ENCODE measurements around the gene SLC4A1.

SLC4A1 gene

DNA sequence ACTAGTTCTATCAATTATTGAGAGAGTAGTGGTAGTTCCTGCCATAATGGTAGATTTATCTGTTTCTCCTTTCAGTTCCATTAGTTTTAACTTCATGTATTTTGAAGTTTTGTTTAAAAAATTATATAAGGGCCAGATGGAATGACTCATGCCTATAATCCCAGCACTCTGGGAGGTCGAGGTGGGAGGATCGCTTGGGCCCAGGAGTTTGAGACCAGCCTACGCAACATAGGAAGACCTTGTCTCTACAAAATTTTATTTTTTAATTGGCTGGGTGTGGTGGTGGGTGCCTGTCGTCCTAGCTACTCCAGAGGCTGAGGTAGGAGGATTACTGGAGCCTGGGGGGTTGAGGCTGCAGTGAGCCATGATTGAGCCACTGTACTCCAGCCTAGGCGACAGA lies 34.4 kb downstream of the SLC4A1 start:
- TF ChIP-seq CTCF (conservative IDR thresholded peaks at IDR 0.05; ENCODE audit: low read length) = no peak
- no peak for DNase-seq (ENCODE audit: low read depth)
- H3K4me3 ChIP-seq (ENCODE audit: low read length) = no peak overlapping the region

DNA sequence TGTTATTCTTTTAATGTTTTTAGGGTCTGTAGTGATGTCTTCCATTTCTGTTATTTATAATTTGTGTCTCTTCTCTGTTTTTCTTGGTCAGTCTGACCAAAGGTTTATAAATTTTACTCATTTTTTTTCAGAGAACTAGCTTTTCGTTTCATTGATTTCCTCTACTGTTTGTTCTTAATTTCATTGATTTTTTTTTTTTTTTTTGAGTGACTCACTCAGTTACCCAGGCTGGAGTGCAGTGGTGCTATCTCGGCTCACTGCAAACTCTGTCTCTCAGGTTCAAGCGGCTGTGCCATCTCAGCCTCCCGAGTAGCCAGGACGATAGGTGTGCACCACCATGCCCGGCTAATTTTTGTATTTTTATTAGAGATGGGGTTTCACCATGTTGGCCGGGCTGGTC lies 35.9 kb downstream of the SLC4A1 start:
- H3K4me3 ChIP-seq (ENCODE audit: low read length) = no peak overlapping the region
- no peak for TF ChIP-seq CTCF (conservative IDR thresholded peaks at IDR 0.05; ENCODE audit: low read length)
- no peak for DNase-seq (ENCODE audit: low read depth)

GRCh38 chr17:44230140-44230539 lies 37.8 kb downstream of the SLC4A1 start:
- no peak overlapping the region for H3K4me3 ChIP-seq (ENCODE audit: low read length)
- DNase-seq (ENCODE audit: low read depth) = no peak
- no peak for TF ChIP-seq CTCF (conservative IDR thresholded peaks at IDR 0.05; ENCODE audit: low read length)

DNA sequence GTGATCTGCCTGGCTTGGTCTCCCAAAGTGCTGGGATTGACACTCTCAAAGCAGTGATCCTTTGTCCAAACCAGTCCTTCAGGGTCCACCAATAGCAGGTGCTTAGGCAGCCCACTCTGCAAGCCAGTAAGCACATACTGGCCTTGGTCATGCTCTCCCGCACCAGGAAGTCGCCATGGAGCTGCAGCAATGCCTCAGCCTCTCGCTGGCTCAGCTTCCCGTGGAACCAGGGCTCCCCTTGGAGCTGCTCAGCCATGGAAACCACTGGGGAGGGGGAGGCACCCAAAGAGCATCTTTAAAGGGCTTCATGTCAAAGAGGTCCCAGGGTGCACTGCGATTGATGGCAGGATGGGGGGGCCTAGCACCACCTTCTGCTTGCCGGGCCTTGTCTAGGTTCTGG lies 38.8 kb downstream of the SLC4A1 start:
- no peak for TF ChIP-seq CTCF (conservative IDR thresholded peaks at IDR 0.05; ENCODE audit: low read length)
- DNase-seq (ENCODE audit: low read depth) = no peak
- H3K4me3 ChIP-seq (ENCODE audit: low read length) = no peak overlapping the region

- DNase-seq (ENCODE audit: low read depth) = peak; percentile 85
- TF ChIP-seq CTCF (conservative IDR thresholded peaks at IDR 0.05; ENCODE audit: low read length) = no peak
- no peak overlapping the region; the same call in 1 of the 2 replicates for H3K4me3 ChIP-seq (ENCODE audit: low read length)
These were observed 44.3 kb downstream of the SLC4A1 start for GRCh38 chr17:44223541-44224071.

- peak overlapping the region; percentile 80 for H3K4me3 ChIP-seq (ENCODE audit: low read length)
- peak; percentile 81 for DNase-seq (ENCODE audit: low read depth)
- peak; percentile 14 for TF ChIP-seq CTCF (conservative IDR thresholded peaks at IDR 0.05; ENCODE audit: low read length)
These were observed 45.6 kb downstream of the SLC4A1 start for GRCh38 chr17:44222112-44222869.

DNA sequence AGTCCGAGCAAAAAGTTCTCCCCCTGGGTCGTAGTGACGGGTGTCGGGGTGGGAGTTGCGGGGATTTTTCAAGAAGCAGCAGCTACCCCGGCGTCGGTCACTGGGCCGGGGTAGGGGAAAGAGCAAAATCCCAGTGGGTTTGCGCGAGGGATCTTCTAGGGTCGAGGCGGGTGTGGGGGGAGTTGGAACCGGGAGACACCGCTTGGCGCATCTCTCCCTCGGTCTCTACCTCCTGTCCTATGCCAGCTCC lies 46.1 kb downstream of the SLC4A1 start:
- no peak for DNase-seq (ENCODE audit: low read depth)
- peak overlapping the region; percentile 80 for H3K4me3 ChIP-seq (ENCODE audit: low read length)
- no peak for TF ChIP-seq CTCF (conservative IDR thresholded peaks at IDR 0.05; ENCODE audit: low read length)

All from AG10803 (cell line).